HG02852 (cell line): Measurements from ENCODE around the gene ASB5.
A peak's percentile ranks its signal among the peaks of the same experiment; 100 is the strongest.
"Not testable (repeated sequence)": the region's sequence is repeated elsewhere in the genome, so short reads cannot be mapped to it uniquely, and the experiment has no call there.

Experiments used
- ATAC-seq: cut with Tn5 transposase; IDR thresholded peaks from one replicate; pipeline ENCODE4 v1.9.1; 2021; ENCODE audit warnings: mild to moderate bottlenecking, moderate library complexity; ENCODE audit not compliant: unreplicated experiment

ASB5 gene

GRCh38 chr4:176268963-176269362 is at the start of gene ASB5:
ASB5 (minus strand) TSS chr4:176269222; CDS start chr4:176269108, 114 bp downstream.
- ATAC-seq = no peak

- no peak for ATAC-seq
Measured at GRCh38 chr4:176313596-176314336, 44.7 kb upstream of the ASB5 start.

GRCh38 chr4:176309772-176310171 is 40.8 kb upstream of the ASB5 start:
- no peak for ATAC-seq

GRCh38 chr4:176309046-176309445 is 40.0 kb upstream of the ASB5 start:
- peak; percentile 98 for ATAC-seq

GRCh38 chr4:176308441-176308840 is 39.4 kb upstream of the ASB5 start:
- peak; percentile 57 for ATAC-seq

- ATAC-seq = no peak
Measured at GRCh38 chr4:176307666-176307930, 38.6 kb upstream of the ASB5 start.

GRCh38 chr4:176306837-176307665 is 38.0 kb upstream of the ASB5 start:
- ATAC-seq = no peak

- no peak for ATAC-seq
Measured at GRCh38 chr4:176303938-176304337, 34.9 kb upstream of the ASB5 start.

GRCh38 chr4:176302283-176303275 is 33.6 kb upstream of the ASB5 start:
- ATAC-seq = no peak

GRCh38 chr4:176300565-176300964 is 31.5 kb upstream of the ASB5 start:
- ATAC-seq = no peak

- no peak for ATAC-seq
Measured at GRCh38 chr4:176300036-176300435, 31.0 kb upstream of the ASB5 start.

- ATAC-seq = no peak
Measured at GRCh38 chr4:176298664-176299063, 29.6 kb upstream of the ASB5 start.

GRCh38 chr4:176295907-176296306 is 26.9 kb upstream of the ASB5 start:
- not testable (repeated sequence) for ATAC-seq

- no peak for ATAC-seq
Measured at GRCh38 chr4:176293660-176294059, 24.6 kb upstream of the ASB5 start.

GRCh38 chr4:176292920-176293319 is 23.9 kb upstream of the ASB5 start:
- ATAC-seq = no peak

GRCh38 chr4:176291748-176292147 is 22.7 kb upstream of the ASB5 start:
- ATAC-seq = no peak

GRCh38 chr4:176290520-176290919 is 21.5 kb upstream of the ASB5 start:
- ATAC-seq = no peak

- no peak for ATAC-seq
Measured at GRCh38 chr4:176289561-176289960, 20.5 kb upstream of the ASB5 start.

- ATAC-seq = no peak
Measured at GRCh38 chr4:176288020-176288419, 19.0 kb upstream of the ASB5 start.

- ATAC-seq = no peak
Measured at GRCh38 chr4:176287546-176287945, 18.5 kb upstream of the ASB5 start.

GRCh38 chr4:176286728-176287127 is 17.7 kb upstream of the ASB5 start:
- no peak for ATAC-seq
